HG02884 (cell line): ENCODE results near the gene PLEKHH2.

Source experiments
- ATAC-seq: cut with Tn5 transposase; IDR thresholded peaks from one replicate; pipeline ENCODE4 v1.9.1; 2021; ENCODE audit warnings: mild to moderate bottlenecking, moderate library complexity; ENCODE audit not compliant: unreplicated experiment

PLEKHH2 gene

DNA sequence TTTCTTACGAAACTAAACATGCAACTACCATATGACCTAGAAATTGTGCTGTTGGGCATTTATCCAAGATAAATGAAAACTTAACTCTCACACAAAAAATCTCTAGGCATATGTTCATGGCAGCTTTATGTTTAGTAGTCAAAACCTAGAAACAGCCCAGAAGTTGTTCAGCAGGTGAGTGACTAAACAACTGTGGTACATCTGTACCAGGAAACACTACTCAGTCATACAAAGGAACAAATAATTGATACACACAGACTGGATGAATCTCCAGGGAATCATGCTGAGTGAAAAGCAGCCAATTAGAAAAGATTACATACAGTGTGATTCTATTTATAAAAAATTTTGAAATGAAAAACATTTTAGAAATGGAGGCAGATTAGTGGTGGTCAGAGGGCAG, 166.1 kb downstream of the PLEKHH2 start:
- no peak for ATAC-seq

DNA sequence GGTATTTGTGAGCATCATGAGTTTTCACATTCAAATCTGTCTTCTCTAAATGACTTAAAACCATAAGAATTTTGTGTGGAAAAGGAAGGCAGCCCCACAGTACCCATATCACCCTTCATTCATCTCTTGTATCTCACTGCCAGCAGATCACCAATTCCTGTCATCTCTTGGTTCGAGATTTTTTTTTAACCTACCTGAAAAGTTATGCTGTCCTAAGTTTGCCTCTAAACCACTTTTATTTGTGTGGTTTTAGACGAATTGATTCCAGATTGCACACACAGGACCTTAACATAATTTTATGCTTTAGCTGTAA, 169.6 kb downstream of the PLEKHH2 start:
- no peak for ATAC-seq

DNA sequence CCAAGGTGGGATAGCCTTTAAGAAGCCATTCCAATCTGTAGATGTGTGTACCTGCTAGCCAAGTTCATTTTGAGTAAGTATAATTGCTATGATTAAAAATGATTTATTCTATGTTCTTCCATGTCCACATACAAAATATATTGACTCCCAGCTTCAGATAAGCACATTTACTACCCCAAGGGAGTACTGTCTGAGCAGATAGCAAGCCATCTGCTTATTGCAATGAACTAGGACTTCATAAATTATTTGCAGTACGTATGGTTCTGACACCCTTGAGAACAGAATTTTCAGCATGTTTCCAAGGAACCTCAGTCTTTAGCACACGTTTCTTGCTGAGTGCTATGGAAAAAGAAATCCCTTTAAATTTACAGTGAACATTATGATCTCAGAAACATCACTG, 173.4 kb downstream of the PLEKHH2 start:
- no peak for ATAC-seq

DNA sequence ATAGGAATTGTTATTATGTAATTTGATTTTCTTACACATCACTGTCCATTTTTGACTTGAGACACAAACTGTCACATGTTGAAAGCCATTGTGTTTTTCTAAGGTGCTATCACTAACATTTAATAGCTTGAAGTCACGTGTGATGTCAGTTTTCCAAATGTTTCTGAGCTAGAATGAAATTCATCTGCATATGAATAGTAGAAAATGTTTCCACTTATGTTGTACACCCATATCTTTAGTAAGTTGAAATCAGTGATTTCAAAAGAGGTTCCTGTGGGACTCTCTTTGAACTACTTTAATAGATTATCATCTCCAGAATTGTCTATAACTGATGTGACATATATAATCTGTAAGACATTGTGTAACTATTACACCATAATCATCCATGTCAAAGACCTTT, 173.8 kb downstream of the PLEKHH2 start:
- ATAC-seq = no peak

- no peak for ATAC-seq
Measured at GRCh38 chr2:43812006-43812405, 174.9 kb downstream of the PLEKHH2 start.

DNA sequence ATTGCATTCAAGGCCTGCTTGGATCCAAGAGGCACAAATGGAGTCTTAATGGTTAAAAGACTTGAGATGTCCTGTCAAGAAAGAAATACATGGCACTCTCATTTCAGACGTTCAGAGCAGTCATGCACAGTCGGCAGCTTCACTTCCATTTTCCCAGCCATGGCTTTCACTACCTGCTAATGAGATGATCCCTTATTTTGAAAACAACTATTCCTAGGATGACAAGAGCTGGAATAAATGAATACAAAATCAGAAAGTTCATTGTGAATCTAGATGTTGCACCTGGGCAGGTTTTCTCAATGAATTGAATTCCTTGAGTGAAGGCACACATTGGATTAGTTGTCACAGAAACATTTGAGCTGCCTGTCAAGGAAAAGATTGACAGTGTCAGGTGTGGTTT, 175.9 kb downstream of the PLEKHH2 start:
- ATAC-seq = no peak

DNA sequence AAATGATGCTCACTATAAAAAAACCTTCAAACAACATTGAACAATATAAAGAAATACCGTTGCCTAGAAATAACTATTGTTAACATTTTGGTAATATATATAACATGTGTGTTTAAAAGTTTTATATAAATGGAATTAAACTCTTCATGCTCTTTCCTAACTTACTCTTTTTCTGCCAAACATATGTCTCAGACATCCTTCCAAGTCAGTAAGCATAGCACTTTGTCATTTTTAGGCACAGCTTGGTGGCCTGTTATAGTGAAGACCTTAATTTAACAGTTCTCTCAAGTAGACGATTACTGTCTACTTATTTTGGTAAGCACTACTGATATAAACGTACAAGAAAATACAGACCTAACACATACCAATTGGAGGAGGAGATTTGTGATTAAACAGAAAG, 177.7 kb downstream of the PLEKHH2 start:
- ATAC-seq = no peak
